HG03045 (cell line): ENCODE data around the gene TTC24.
"Not testable (repeated sequence)": the region's sequence is repeated elsewhere in the genome, so short reads cannot be mapped to it uniquely, and the experiment has no call there.

Source experiments
- ATAC-seq: cut with Tn5 transposase; IDR thresholded peaks from one replicate; pipeline ENCODE4 v1.9.1; 2021; ENCODE audit warnings: mild to moderate bottlenecking, moderate library complexity; ENCODE audit not compliant: unreplicated experiment

Gene TTC24

DNA sequence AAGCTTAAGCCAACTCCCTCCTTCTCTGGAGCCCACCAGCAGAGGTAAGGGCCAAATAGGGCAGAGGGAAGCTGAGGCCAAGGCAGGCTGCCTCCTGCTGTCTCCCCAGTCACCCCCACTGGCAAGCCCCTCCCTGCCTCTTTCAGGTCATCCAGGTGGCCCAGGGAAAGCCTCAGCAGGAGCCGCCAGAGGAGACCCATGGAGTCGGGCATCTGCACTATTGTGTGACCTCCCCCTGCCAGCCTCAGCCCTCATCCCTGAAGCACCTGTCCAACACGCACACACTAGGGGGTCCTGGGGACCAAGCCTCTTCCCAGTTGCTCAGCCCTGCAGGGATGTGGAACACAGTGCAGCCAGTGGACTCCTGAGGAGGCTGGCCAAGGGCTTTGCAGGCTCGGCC, 6.8 kb downstream of the TTC24 start:
- no peak for ATAC-seq

GRCh38 chr1:156586892-156587477, 7.5 kb downstream of the TTC24 start:
- no peak for ATAC-seq

DNA sequence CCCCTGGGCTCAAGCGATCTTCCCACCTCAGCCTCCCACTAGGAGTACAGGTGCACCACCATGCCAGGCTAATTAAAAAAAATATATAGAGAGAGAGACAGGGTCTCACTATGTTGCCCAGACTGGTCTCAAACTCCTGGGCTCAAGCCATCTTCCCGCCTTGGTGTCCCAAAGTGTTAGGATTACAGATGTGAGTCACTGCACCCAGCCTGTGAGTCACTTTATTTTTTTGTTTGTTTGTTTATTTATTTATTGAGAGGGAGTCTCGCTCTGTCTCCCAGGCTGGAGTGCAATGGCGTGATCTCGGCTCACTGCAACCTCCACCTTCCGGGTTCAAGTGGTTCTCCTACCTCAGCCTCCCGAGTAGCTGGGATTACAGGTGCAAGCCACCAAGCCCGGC, 8.4 kb downstream of the TTC24 start:
- not testable (repeated sequence) for ATAC-seq

DNA sequence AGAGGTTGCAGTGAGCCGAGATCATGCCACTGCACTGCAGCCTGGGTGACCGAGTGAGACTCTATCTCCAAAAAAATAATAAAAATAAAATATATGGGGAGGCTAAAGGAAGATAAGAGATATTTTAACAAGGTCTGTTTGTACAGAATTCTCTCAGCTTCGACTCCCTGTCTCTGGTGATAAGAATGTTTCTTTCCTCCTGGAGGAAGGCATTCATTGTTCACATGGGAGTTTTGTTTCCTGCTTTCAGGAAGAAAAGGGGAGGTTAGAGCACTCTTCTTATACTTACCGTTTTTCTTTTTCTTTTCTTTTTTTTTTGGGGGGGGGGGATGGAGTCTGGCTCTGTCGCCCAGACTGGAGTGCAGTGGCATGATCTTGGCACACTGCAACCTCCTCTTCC, 10.0 kb downstream of the TTC24 start:
- ATAC-seq: no peak

- ATAC-seq: no peak
These were observed 11.0 kb downstream of the TTC24 start for GRCh38 chr1:156590326-156591180.

DNA sequence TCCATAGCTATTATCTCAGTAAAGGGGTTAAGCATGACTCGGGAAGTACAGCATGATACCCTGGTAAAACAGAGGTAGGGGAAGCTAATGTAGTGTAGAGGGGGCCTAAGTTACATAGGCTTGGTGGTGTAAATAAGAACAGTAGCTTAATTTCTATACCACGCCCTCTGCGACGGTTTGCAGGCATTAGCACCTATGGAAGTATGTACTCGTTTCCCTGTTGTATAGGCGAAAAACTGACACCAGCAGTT, 11.6 kb downstream of the TTC24 start:
- no peak for ATAC-seq

DNA sequence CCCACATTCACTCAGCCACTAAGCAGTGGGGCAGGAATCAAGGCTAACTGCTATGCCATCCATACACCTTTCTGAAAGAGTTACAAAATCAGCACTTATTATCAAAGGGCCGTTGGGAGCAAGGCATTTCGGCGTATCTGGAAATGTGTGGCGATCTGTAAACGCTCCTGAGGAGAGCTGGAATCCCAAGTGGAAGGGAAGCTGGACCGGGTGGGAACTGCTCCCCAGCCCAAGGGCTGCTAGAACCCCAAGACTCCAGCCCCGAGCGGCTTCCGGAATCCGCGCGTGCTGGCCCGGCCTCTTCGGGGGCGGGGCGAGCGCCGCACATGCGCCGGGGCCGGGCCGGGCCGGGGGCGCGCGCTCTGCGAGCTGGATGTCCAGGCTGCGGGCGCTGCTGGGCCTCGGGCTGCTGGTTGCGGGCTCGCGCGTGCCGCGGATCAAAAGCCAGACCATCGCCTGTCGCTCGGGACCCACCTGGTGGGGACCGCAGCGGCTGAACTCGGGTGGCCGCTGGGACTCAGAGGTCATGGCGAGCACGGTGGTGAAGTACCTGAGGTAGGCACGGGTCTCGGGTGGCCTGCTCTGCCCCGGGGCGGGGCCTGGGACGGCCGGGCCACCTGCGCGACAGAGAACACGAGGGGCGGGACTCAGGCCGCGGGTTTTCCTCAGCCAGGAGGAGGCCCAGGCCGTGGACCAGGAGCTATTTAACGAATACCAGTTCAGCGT, 12.1 kb downstream of the TTC24 start, which contains the start of gene NAXE:
TSS of gene NAXE (plus strand) at position 345 of the 726 bp plus-strand sequence. CDS start at position 374, 29 bp downstream.
- peak; percentile 94 for ATAC-seq

- no peak for ATAC-seq
These were observed 12.8 kb downstream of the TTC24 start for GRCh38 chr1:156592158-156592909.

DNA sequence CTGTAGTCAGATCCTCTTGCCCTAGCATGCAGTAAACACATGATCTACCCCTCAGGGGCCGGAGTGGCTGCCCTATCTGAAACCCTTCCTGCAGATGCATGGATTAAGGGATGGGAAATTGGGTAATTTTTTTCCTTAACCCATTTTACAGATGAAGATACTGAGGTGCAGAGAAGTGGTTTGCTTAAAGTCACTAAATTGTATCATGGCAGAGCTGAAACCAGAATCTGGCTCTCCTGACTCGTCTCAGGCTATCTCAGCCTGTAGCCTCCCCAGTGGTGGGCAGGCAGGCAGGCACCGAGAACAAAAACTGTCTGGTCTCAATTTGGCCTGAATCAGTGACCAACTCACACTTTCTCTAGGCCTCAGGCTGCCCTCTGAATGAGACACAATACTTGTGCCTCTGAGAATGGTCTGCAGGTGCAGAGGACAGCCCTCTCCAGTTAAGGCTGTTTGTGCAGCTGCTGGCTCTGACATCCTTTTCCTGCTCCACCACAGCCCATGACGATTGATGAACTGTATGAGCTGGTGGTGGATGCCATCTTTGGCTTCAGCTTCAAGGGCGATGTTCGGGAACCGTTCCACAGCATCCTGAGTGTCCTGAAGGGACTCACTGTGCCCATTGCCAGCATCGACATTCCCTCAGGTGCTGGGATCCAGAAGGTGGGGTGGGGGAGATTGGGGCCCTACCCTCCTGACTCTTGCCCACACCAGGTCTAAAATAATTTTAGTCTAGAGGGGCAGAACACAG, 13.6 kb downstream of the TTC24 start:
- ATAC-seq: no peak

DNA sequence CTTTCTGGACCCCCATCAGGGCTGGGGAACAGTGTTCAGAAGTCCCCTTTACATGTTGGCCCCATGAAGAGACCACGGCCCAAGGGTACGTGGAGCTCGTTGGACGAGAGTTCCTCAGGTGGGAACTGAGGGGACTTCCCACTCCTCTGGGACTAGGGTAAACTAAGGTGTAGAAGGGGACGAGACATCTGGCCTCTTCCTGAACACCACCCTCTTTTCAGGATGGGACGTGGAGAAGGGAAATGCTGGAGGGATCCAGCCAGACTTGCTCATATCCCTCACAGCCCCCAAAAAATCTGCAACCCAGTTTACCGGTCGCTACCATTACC, 14.1 kb downstream of the TTC24 start:
- ATAC-seq: no peak

DNA sequence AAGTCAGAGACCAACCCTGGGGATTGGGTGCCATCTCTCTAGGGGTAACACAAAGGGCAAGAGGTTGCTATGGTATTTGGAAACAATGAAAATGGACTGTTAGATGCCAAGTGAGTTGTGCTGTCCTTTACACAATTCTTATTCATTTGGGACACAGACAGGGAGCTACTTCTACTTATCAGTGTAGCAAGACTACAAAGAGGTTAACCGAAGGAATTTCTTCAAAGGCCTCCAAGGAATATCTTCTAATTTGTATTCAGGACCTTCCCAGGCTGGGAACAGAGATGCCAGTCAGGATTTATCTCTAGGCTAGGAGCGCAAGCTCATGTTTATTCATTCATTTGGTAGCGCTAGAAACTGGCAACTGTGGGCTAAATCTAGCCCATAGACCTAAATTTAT, 14.7 kb downstream of the TTC24 start:
- ATAC-seq: no peak

- ATAC-seq: no peak
These were observed 15.5 kb downstream of the TTC24 start for GRCh38 chr1:156595016-156595415.

GRCh38 chr1:156596426-156596825, 16.9 kb downstream of the TTC24 start:
- no peak for ATAC-seq

GRCh38 chr1:156598125-156598524, 18.6 kb downstream of the TTC24 start:
- ATAC-seq: no peak

DNA sequence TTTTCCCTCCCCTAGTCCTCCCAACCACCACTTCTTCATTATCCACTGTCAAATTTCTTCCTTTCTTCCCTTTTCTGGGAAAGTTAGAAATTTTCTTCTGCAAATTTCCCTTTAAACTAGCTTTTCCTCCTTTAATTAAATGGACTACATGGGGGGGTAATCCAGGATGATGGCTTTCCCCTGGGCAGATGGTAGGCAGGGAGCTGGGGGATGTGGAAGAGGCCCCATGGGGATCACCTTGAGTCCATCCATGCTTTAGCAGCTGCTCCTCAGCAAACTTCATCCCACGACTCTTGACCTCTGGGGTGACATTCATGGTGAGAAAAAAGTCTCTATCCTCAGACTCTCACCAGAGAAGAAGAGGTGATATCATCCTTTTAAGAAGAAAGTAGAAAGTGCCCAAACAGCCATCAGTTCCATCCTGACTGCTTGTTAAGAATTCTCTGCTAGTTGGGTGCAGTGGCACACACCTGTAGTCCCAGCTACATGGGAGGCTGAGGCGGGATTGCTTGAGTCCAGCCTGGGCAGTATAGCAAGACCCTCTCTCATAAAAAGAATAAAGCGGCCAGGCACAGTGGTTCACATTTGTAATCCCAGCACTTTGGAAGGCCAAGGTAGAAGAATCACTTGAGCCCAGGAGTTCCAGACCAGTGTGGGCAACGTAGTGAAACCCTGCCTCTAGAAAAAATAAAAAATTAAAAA, 19.4 kb downstream of the TTC24 start:
- no peak for ATAC-seq

GRCh38 chr1:156599811-156600210, 20.3 kb downstream of the TTC24 start:
- no peak for ATAC-seq

DNA sequence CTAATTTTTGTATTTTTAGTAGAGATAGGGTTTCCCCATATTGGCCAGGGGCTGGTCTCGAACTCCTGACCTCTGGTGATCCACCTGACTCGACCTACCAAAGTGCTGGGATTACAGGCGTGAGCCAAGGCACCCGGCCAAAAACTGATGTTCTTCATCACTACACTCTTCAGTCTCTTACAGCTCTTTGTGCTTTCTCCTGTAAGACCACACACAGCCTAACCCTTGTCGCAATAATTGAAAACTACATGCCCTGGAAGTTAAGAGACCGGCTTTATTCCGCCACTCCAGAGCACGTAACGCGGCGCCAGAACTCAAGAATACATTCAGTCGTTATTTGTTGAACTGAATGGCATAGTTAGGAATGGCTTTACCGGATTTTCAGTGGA, 21.2 kb downstream of the TTC24 start:
- no peak for ATAC-seq

GRCh38 chr1:156601122-156601830, 21.8 kb downstream of the TTC24 start, which contains the start of gene GPATCH4:
Gene GPATCH4, minus strand, starts transcription at chr1:156601479.
- peak; percentile 61 for ATAC-seq

GRCh38 chr1:156601892-156602291, 22.4 kb downstream of the TTC24 start:
- no peak for ATAC-seq
